HG03060 (cell line): ENCODE results near the gene MIGA2.

Source experiments
- ATAC-seq: cut with Tn5 transposase; IDR thresholded peaks from one replicate; pipeline ENCODE4 v1.9.1; 2021; ENCODE audit warnings: low read depth, moderate number of reproducible peaks; ENCODE audit not compliant: unreplicated experiment

The MIGA2 gene

GRCh38 chr9:129095170-129095667 lies 58.8 kb downstream of the MIGA2 start:
- no peak for ATAC-seq

- ATAC-seq, result no peak
Measured at GRCh38 chr9:129095908-129096307, 59.5 kb downstream of the MIGA2 start.

GRCh38 chr9:129097671-129098306 lies 61.4 kb downstream of the MIGA2 start:
- no peak for ATAC-seq

- ATAC-seq, result no peak
Measured at GRCh38 chr9:129098328-129098727, 61.9 kb downstream of the MIGA2 start.

- ATAC-seq, result no peak
Measured at GRCh38 chr9:129100383-129101169, 64.2 kb downstream of the MIGA2 start.

GRCh38 chr9:129101279-129101678 lies 64.9 kb downstream of the MIGA2 start:
- no peak for ATAC-seq

GRCh38 chr9:129102095-129102525 lies 65.7 kb downstream of the MIGA2 start:
- no peak for ATAC-seq

GRCh38 chr9:129102791-129103594 lies 66.6 kb downstream of the MIGA2 start:
- no peak for ATAC-seq

GRCh38 chr9:129103595-129103965 lies 67.2 kb downstream of the MIGA2 start:
- no peak for ATAC-seq

- ATAC-seq, result no peak
Measured at GRCh38 chr9:129104051-129104450, 67.6 kb downstream of the MIGA2 start.

- no peak for ATAC-seq
Measured at GRCh38 chr9:129105857-129106694, 69.7 kb downstream of the MIGA2 start.

GRCh38 chr9:129107651-129108050 lies 71.2 kb downstream of the MIGA2 start:
- no peak for ATAC-seq

GRCh38 chr9:129108083-129108804 lies 71.8 kb downstream of the MIGA2 start:
- ATAC-seq, result no peak

GRCh38 chr9:129108805-129109536 lies 72.5 kb downstream of the MIGA2 start:
- ATAC-seq, result no peak

- ATAC-seq, result no peak
Measured at GRCh38 chr9:129109537-129109903, 73.1 kb downstream of the MIGA2 start.

- ATAC-seq, result peak; percentile 6
Measured at GRCh38 chr9:129109952-129110739, 73.7 kb downstream of the MIGA2 start.

GRCh38 chr9:129110740-129111527 lies 74.5 kb downstream of the MIGA2 start, which contains the start of the genes CRAT and PTPA:
CRAT (minus strand) TSS chr9:129110793; CDS start chr9:129110509, 284 bp downstream.
PTPA (plus strand) TSS chr9:129111415; CDS start chr9:129111601, 186 bp downstream.
- peak; percentile 30 for ATAC-seq
